PFSK-1 (cell line): ENCODE data around the gene PHF1.

Experiments
- FOXP2 ChIP-seq: optimal IDR thresholded peaks from 2 replicates; pipeline ENCODE3; 2011; ENCODE audit warnings: borderline replicate concordance, control low read depth, inconsistent platforms; ENCODE audit not compliant: insufficient read depth; ENCODE audit errors: extremely low read length, extremely low read depth
- POLR2AphosphoS5 ChIP-seq: IDR thresholded peaks from 2 replicates; pipeline ENCODE4 v1.6.1; 2012; ENCODE audit warnings: low read depth, mild to moderate bottlenecking, control low read depth, low read length, moderate library complexity
- REST ChIP-seq, 2 experiments: IDR thresholded peaks; 2 replicates each; pipeline versions ENCODE4 v1.6.1 to v1.8.0; 2011 to 2012; ENCODE audit warnings: low read depth in 2 of 2, low read length in 2 of 2, control low read depth in 1 of 2, inconsistent platforms in 1 of 2, mild to moderate bottlenecking in 1 of 2, moderate library complexity in 1 of 2; ENCODE audit not compliant: insufficient read depth in 1 of 2
- SIN3A ChIP-seq: IDR thresholded peaks from 2 replicates; pipeline ENCODE4 v1.6.1; 2012; ENCODE audit warnings: mild to moderate bottlenecking, low read length, moderate library complexity, borderline replicate concordance; ENCODE audit not compliant: insufficient read depth
- TAF1 ChIP-seq: IDR thresholded peaks from 2 replicates; pipeline ENCODE4 v1.6.1; 2012; ENCODE audit warnings: low read length, control low read depth, borderline replicate concordance; ENCODE audit not compliant: insufficient read depth

Gene PHF1

GRCh38 chr6:33441457-33441856, 30.6 kb downstream of the PHF1 start:
- no peak for TF ChIP-seq REST (IDR thresholded peaks at IDR 0.05; ENCODE audit: insufficient read depth in 1 of 2, low read depth in 2 of 2, low read length in 2 of 2)
- TF ChIP-seq TAF1 = no peak
- TF ChIP-seq SIN3A = no peak
- TF ChIP-seq FOXP2 = no peak
- TF ChIP-seq POLR2AphosphoS5 = no peak

DNA sequence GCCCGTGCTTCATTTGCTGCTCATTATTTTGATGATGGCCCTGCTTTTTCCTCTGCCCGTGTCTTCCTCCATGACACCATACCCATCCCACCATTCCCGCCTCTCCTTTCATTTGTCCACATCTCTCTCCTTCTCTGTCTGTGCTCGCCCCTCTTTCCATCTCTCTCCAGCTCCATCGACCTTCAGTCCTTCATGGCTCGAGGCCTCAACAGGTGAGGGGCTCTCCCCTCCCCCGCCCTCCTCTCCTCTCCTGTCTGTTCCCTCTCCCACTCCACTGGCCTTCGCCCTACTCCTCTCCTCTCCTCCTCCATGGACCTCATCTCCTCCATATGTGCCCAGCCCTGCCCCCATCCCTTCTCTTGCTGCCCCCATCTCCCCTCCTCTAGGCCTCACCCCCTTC, 31.5 kb downstream of the PHF1 start:
- TF ChIP-seq SIN3A (no peak), POLR2AphosphoS5 (no peak), FOXP2 (no peak), TAF1 (no peak), REST (IDR thresholded peaks at IDR 0.05; ENCODE audit: insufficient read depth in 1 of 2, low read depth in 2 of 2, low read length in 2 of 2) (no peak)

DNA sequence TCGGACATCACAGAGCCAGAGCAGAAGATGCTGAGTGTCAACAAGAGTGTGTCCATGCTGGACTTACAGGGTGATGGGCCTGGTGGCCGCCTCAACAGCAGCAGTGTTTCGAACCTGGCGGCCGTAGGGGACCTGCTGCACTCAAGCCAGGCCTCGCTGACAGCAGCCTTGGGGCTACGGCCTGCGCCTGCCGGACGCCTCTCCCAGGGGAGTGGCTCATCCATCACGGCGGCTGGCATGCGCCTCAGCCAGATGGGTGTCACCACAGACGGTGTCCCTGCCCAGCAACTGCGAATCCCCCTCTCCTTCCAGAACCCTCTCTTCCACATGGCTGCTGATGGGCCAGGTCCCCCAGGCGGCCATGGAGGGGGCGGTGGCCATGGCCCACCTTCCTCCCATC, 32.2 kb downstream of the PHF1 start:
- no peak for TF ChIP-seq SIN3A

- TF ChIP-seq TAF1 = no peak
- no peak for TF ChIP-seq SIN3A
- TF ChIP-seq FOXP2 = no peak
- no peak for TF ChIP-seq REST (IDR thresholded peaks at IDR 0.05; ENCODE audit: insufficient read depth in 1 of 2, low read depth in 2 of 2, low read length in 2 of 2)
- peak; percentile 49; the same call in 1 of the 2 replicates for TF ChIP-seq POLR2AphosphoS5
These were observed 33.0 kb downstream of the PHF1 start for GRCh38 chr6:33443619-33444504.

- TF ChIP-seq TAF1 = no peak
- no peak for TF ChIP-seq REST (IDR thresholded peaks at IDR 0.05; ENCODE audit: insufficient read depth in 1 of 2, low read depth in 2 of 2, low read length in 2 of 2)
- no peak for TF ChIP-seq FOXP2
- TF ChIP-seq SIN3A = no peak
- TF ChIP-seq POLR2AphosphoS5 = no peak
These were observed 34.3 kb downstream of the PHF1 start for GRCh38 chr6:33445119-33445603.
